ENCODE results near the gene HPD. TPM values are rescaled to one million over a fixed set of nuclear protein-coding genes. Genes with fewer than 3 reads are reported as not detected.
A peak's percentile ranks its signal among the peaks of the same experiment; 100 is the strongest.

Gene HPD
- total and polyA plus RNA-seq, 12 donors = 1.6 to 13.0 (median 4.0) TPM

DNA sequence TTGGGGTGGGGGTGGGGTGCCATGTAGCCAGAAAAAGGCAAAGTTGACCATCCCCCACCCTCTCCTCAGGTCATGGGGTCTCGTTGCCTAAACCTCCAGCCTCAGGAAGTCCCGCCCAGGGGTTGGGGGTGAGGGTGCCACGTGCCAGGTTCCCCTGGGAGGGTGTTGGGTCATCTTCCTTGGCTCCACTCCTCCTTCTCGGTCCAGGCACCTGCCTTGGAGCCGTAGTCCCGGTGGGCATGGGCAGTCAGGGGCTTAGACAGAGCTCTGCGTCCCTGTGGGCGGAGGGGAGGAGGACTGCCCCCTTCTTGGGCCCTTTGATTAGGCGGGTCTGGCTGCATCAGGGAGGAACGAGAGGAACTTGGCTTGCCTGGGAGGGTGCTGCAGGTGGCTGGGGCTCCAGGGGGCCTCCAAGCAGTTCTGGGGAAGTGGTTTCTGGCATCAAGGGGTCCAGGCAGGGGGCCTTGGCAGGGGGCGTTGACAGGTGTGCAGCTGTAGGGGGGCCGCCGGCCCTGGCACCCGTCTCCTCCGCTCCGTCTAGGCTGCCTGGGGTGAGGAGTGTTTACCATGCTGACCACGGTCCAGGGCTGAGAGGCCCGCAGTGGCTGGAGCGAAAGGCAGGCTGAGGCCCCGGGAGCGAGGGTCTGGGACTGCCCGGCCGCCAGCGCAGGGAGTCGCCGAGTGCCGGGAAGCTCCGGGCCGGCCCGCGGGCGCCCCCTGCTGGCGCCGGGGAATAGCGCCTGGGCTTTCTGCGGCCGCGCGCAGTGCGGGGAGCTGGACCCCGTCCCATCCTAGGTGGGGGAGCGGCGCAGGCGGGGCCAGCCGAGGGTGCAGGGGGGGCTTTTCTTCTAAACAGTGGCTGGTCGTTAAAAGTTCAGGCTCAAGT, 47.0 kb downstream of the HPD start:
- peaks cover 0 to 65% of the 10 kb centered on the region in 2 donors for H3K36me3 ChIP-seq (replicated peaks in 1 of 2)
- H3K9me3 ChIP-seq (replicated peaks in 1 of 3) = no peaks in the 10 kb centered on the region
- intact Hi-C loops (cut with DNase I) = loop anchor here (2.0 to 10.0 kb wide), 3 partner anchors 15 to 76 kb away; partner anchors contain the start of gene PSMD9 (in 2 of the 2)
- WGBS, 4 donors = 2 to 12% (median 5%) methylated on average over 5 to 46 of the region's 46 CpGs
- H3K4me1 ChIP-seq (replicated peaks in 1 of 2) = peaks cover 25 to 43% of the 10 kb centered on the region in 2 donors
- TF ChIP-seq, protein P1, sequence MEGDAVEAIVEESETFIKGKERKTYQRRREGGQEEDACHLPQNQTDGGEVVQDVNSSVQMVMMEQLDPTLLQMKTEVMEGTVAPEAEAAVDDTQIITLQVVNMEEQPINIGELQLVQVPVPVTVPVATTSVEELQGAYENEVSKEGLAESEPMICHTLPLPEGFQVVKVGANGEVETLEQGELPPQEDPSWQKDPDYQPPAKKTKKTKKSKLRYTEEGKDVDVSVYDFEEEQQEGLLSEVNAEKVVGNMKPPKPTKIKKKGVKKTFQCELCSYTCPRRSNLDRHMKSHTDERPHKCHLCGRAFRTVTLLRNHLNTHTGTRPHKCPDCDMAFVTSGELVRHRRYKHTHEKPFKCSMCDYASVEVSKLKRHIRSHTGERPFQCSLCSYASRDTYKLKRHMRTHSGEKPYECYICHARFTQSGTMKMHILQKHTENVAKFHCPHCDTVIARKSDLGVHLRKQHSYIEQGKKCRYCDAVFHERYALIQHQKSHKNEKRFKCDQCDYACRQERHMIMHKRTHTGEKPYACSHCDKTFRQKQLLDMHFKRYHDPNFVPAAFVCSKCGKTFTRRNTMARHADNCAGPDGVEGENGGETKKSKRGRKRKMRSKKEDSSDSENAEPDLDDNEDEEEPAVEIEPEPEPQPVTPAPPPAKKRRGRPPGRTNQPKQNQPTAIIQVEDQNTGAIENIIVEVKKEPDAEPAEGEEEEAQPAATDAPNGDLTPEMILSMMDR (IDR thresholded peaks at IDR 0.05) = peak; percentile 75 to 100 (median 92)
- TF ChIP-seq POLR2A (IDR thresholded peaks at IDR 0.05) = no peak
- H3K27ac ChIP-seq = peak overlapping the region; percentile 43 to 85 (median 75)
- peak; percentile 71 to 84 (median 79) for DNase-seq
- no peaks in the 10 kb centered on the region for H3K27me3 ChIP-seq
- H3K4me3 ChIP-seq = peak overlapping the region in 3 of 4 donors; percentile 7 to 49 (median 32)

DNA sequence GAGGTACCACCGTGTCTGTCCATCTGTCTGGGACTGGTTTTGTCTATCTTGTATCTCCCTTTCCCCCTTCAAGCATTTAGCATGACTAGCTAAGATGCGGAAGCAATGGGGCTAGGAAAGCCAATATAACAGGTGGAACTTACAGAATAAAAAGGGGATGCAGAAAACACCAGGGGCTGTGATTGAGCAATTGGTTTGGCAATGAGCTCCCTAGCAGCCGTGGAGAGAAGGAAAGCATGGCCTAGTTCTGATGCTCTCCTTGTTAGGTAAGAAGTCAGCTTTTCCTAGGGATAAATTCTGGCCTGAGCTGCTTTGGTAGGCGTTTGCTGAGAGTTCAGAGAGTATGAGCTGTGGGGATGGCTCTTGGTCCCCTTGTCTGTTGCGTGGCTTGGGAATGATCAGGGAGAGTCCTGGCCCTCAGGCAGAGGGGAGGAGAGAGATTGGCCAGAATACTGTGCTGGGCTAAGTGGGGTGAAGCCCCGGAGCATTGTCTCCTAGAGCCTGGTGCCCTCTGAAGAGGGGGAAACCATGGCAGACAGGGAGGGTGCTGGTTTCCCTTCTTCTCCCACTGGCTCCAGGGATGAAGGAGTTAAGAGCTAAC, 47.7 kb downstream of the HPD start:
- Histone ChIP-seq H3K4me3 (peak overlapping the region in 1 of 4 donors; percentile 49), H3K27me3 (no peaks in the 10 kb centered on the region), H3K36me3 (replicated peaks in 1 of 2) (peaks cover 0 to 57% of the 10 kb centered on the region in 2 donors), H3K27ac (peak overlapping the region in 2 of 5 donors; percentile 82 to 85), H3K4me1 (replicated peaks in 1 of 2) (peaks cover 32 to 51% of the 10 kb centered on the region in 2 donors), H3K9me3 (replicated peaks in 1 of 3) (no peaks in the 10 kb centered on the region)
- TF ChIP-seq, protein P1 (IDR thresholded peaks at IDR 0.05) = no peak
- 47 to 51% (median 51%) methylated on average over 3 to 6 of the region's 6 CpGs for WGBS, 4 donors
- DNase-seq = peak in 2 of 7 donors; percentile 12 to 51
- intact Hi-C loops (cut with DNase I) = loop anchor here (2.0 to 10.0 kb wide), 3 partner anchors 14 to 76 kb away; partner anchors contain the start of gene PSMD9 (in 2 of the 2)

DNA sequence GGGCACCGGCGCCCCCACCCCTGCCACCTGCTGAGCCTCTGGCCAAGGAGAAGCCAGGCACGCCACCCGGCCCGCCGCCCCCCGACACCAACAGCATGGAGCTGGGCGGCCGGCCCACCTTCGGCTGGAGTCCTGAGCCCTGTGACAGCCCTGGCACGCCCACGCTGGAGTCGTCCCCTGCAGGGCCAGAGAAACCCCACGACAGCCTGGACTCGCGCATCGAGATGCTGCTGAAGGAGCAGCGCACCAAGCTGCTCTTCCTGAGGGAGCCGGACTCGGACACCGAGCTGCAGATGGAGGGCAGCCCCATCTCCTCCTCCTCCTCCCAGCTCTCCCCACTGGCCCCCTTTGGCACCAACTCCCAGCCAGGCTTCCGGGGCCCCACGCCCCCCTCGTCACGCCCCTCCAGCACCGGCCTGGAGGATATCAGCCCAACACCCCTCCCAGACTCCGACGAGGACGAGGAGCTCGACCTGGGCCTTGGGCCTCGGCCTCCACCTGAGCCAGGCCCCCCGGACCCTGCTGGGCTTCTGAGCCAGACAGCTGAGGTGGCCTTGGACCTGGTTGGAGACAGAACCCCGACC, 48.3 kb downstream of the HPD start:
- TF ChIP-seq, protein P1 (IDR thresholded peaks at IDR 0.05) = no peak
- TF ChIP-seq POLR2A (IDR thresholded peaks at IDR 0.05) = no peak
- H3K27ac ChIP-seq = peak overlapping the region in 2 of 5 donors; percentile 82 to 85

More for the DNA sequence above, 48.3 kb downstream of the HPD start:
- peaks cover 38 to 57% of the 10 kb centered on the region in 2 donors for H3K4me1 ChIP-seq (replicated peaks in 1 of 2)
- peak in 1 of 7 donors; percentile 20 for DNase-seq
- intact Hi-C loops (cut with DNase I) = loop anchor here (2.0 to 10.0 kb wide), 3 partner anchors 14 to 77 kb away; partner anchors contain the start of gene PSMD9 (in 2 of the 2)
- H3K27me3 ChIP-seq = no peaks in the 10 kb centered on the region
- H3K36me3 ChIP-seq (replicated peaks in 1 of 2) = peaks cover 0 to 51% of the 10 kb centered on the region in 2 donors
- no peak overlapping the region for H3K4me3 ChIP-seq
- 59 to 75% (median 67%) methylated on average over 12 to 33 of the region's 33 CpGs for WGBS, 4 donors
- no peaks in the 10 kb centered on the region for H3K9me3 ChIP-seq (replicated peaks in 1 of 3)

All from adrenal gland (tissue), 12 donors.